Type B pancreatic cell (in vitro differentiated cells): Measurements from ENCODE around the gene CDCA3. TPM values are rescaled to one million over a fixed set of nuclear protein-coding genes. Genes with fewer than 3 reads are reported as not detected.

Source experiments
- DNase-seq: peaks from one replicate; pipeline ENCODE4 v3.0.0; 2021; ENCODE audit warnings: mixed read lengths; ENCODE audit not compliant: unreplicated experiment; ENCODE audit errors: extremely low spot score
- H3K27ac Mint-ChIP-seq: 2 replicates; pipeline ENCODE4 v1.8.0; 2021; ENCODE audit warnings: mild to moderate bottlenecking, mixed read lengths
- H3K27me3 Mint-ChIP-seq: 2 replicates; pipeline ENCODE4 v1.8.0; 2021; ENCODE audit warnings: mixed read lengths
- H3K36me3 Mint-ChIP-seq: 2 replicates; pipeline ENCODE4 v1.8.0; 2021; ENCODE audit warnings: mixed read lengths
- H3K4me1 Mint-ChIP-seq: one replicate; pipeline ENCODE4 v1.8.0; 2021; ENCODE audit warnings: mixed read lengths; ENCODE audit not compliant: unreplicated experiment
- H3K4me3 Mint-ChIP-seq: 2 replicates; pipeline ENCODE4 v1.8.0; 2021; ENCODE audit warnings: mild to moderate bottlenecking, mixed read lengths
- H3K9me3 Mint-ChIP-seq: 2 replicates; pipeline ENCODE4 v1.8.0; 2021; ENCODE audit warnings: mixed read lengths
- total RNA-seq: library from RNA; stranded (reverse); gene quantifications from 2 replicates; pipeline ENCODE4 v1.2.1, GENCODE V29; 2021; ENCODE audit warnings: low replicate concordance
- TF ChIP-seq, protein P1 (sequence below): fragments of 200-600 bp; sonication (generic); conservative IDR thresholded peaks from 2 replicates; pipeline ENCODE4 v1.5.0; 2021; ENCODE audit warnings: antibody characterized with exemption, mild to moderate bottlenecking

CDCA3 gene
- total RNA-seq, 1 donor from 2014 or later: 33.5 TPM

GRCh38 chr12:6822426-6823135, 28.5 kb downstream of the CDCA3 start:
- TF ChIP-seq, protein P1, sequence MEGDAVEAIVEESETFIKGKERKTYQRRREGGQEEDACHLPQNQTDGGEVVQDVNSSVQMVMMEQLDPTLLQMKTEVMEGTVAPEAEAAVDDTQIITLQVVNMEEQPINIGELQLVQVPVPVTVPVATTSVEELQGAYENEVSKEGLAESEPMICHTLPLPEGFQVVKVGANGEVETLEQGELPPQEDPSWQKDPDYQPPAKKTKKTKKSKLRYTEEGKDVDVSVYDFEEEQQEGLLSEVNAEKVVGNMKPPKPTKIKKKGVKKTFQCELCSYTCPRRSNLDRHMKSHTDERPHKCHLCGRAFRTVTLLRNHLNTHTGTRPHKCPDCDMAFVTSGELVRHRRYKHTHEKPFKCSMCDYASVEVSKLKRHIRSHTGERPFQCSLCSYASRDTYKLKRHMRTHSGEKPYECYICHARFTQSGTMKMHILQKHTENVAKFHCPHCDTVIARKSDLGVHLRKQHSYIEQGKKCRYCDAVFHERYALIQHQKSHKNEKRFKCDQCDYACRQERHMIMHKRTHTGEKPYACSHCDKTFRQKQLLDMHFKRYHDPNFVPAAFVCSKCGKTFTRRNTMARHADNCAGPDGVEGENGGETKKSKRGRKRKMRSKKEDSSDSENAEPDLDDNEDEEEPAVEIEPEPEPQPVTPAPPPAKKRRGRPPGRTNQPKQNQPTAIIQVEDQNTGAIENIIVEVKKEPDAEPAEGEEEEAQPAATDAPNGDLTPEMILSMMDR: no peak
- peaks cover 55% of the 10 kb centered on the region for H3K4me1 Mint-ChIP-seq
- no peak for DNase-seq

DNA sequence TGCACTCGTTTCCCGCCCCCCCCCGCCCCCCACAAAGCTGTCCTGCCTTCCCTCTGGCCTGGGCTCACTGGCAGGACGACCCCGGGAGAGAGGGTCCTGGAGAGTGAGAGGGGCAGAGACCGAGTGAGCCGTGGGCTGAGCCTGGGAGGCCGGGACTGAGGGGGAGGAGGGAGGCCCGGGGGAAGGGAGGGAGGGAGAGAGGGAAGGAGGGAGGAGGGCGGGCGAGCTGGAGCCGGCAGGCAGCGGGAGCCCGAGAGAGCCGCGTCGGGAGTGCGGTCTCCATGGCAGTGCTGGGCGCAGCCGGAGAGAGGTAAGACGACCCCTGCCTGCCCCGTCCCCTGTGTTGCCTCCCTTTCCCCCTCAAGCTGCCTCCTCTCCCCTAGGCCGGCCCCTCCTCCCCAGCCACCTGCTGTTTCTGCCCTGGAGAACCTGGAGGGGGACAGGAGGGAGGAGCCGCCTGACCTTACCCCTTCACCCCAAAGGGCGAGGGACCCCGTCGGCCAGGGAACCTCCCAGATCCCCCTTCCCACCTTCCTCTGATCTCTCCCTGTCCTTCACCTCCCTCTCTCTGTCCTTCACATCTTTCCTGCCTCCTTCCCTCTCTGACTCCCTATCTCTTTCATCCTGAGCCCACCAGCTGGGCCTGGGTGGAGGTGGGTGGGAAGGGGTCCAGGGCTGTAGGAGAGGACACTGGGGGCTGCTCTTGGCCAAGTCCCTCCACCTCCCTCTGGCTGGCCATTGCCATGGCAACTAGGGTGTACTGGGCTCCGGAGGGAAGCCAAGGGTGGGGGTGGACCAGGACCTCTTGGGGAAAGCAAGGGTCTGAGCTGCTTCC, 29.3 kb downstream of the CDCA3 start, which contains the start of gene GPR162:
TSS of gene GPR162 (plus strand) at position 231 of the 835 bp plus-strand sequence. CDS start 2,078 bp downstream, outside the sequence.
- H3K4me1 Mint-ChIP-seq: peaks cover 54% of the 10 kb centered on the region
- H3K27me3 Mint-ChIP-seq: peaks cover 52% of the 10 kb centered on the region
- TF ChIP-seq, protein P1: no peak
- peaks cover 4% of the 10 kb centered on the region for H3K36me3 Mint-ChIP-seq
- peak within 1 kb of the TSS; percentile 89 for H3K4me3 Mint-ChIP-seq
- H3K27ac Mint-ChIP-seq: peak within 1 kb of the TSS; percentile 75
- H3K9me3 Mint-ChIP-seq: no peaks in the 10 kb centered on the region
- no peak for DNase-seq

More at GRCh38 chr12:6822426-6823135, 28.5 kb downstream of the CDCA3 start:
- Mint-ChIP-seq H3K36me3 (peaks cover 4% of the 10 kb centered on the region), H3K27me3 (peaks cover 56% of the 10 kb centered on the region), H3K9me3 (no peaks in the 10 kb centered on the region), H3K4me3 (peak overlapping the region; percentile 89), H3K27ac (peak overlapping the region; percentile 29)

DNA sequence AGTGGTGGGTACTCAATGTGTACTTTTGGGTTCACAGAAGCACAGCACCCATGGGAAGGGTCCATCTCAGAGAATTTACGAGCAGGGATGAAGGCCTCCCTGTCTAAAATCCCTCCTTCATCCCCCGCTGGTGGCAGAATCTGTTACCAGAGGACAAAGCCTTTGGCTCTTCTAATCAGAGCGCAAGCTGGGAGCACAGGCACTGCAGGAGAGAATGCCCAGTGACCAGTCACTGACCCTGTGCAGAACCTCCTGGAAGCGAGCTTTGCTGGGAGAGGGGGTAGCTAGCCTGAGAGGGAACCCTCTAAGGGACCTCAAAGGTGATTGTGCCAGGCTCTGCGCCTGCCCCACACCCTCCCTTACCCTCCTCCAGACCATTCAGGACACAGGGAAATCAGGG, 30.9 kb downstream of the CDCA3 start:
- Mint-ChIP-seq H3K4me3 (peak overlapping the region; percentile 89), H3K27me3 (peaks cover 50% of the 10 kb centered on the region), H3K27ac (no peak overlapping the region), H3K36me3 (peaks cover 4% of the 10 kb centered on the region), H3K9me3 (no peaks in the 10 kb centered on the region), H3K4me1 (peaks cover 51% of the 10 kb centered on the region)
- DNase-seq: no peak
- TF ChIP-seq, protein P1: no peak

- DNase-seq: no peak
- peaks cover 49% of the 10 kb centered on the region for H3K27me3 Mint-ChIP-seq
- TF ChIP-seq, protein P1: no peak
- peaks cover 47% of the 10 kb centered on the region for H3K4me1 Mint-ChIP-seq
- H3K4me3 Mint-ChIP-seq: peak overlapping the region; percentile 52
- no peaks in the 10 kb centered on the region for H3K9me3 Mint-ChIP-seq
- H3K36me3 Mint-ChIP-seq: no peaks in the 10 kb centered on the region
- H3K27ac Mint-ChIP-seq: no peak overlapping the region
These were observed 31.7 kb downstream of the CDCA3 start for GRCh38 chr12:6819106-6820030.

- peaks cover 53% of the 10 kb centered on the region for H3K27me3 Mint-ChIP-seq
- H3K36me3 Mint-ChIP-seq: no peaks in the 10 kb centered on the region
- H3K4me1 Mint-ChIP-seq: peaks cover 47% of the 10 kb centered on the region
- H3K27ac Mint-ChIP-seq: no peak overlapping the region
- H3K9me3 Mint-ChIP-seq: no peaks in the 10 kb centered on the region
- TF ChIP-seq, protein P1: no peak
- H3K4me3 Mint-ChIP-seq: peak overlapping the region; percentile 61
- no peak for DNase-seq
These were observed 32.4 kb downstream of the CDCA3 start for GRCh38 chr12:6818645-6819044.
